ENCODE measurements around the gene MT3. TPM values are rescaled to one million over a fixed set of nuclear protein-coding genes. Genes with fewer than 3 reads are reported as not detected.

MT3 gene
- total RNA-seq, 4 donors from 2014 or later, result not detected

DNA sequence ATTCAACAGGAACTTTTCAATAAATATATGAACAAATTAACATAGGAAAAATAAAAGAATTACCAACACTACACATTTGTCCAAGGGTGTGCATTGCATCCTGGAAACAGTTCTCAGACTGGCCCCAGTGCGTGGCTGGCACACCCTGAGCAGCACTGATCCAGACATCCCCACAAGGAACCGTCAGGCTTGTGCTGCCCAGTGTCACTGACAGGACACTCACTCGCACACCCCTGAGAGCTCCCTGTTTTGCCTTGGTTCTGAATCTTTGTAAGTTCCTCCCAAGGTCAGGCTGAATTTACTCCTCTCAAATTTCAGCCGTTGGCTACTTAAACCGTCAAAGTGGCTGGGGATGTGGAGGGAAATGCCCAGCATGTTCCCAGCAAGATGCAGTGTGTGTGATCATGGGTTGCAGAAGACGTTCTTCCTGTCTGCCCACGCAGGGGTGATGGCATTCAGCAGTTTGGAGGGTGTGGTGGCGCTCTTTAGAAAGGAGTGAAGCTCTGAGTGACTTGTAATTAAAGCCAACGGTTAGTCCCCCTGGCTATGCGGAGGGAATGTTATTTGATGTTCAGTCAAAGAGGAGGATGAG is 20.8 kb downstream of the MT3 start:
- H3K27ac ChIP-seq, result peak overlapping the region; percentile 96
- H3K27me3 ChIP-seq, result no peaks in the 10 kb centered on the region
- H3K4me1 ChIP-seq, result peaks cover 63% of the 10 kb centered on the region
- no peak for DNase-seq (ENCODE audit: low spot score in 2 of 2)
- H3K36me3 ChIP-seq, result no peaks in the 10 kb centered on the region
- H3K9me3 ChIP-seq, result no peaks in the 10 kb centered on the region
- peak overlapping the region; percentile 73 for H3K4me3 ChIP-seq
- TF ChIP-seq, protein P1, sequence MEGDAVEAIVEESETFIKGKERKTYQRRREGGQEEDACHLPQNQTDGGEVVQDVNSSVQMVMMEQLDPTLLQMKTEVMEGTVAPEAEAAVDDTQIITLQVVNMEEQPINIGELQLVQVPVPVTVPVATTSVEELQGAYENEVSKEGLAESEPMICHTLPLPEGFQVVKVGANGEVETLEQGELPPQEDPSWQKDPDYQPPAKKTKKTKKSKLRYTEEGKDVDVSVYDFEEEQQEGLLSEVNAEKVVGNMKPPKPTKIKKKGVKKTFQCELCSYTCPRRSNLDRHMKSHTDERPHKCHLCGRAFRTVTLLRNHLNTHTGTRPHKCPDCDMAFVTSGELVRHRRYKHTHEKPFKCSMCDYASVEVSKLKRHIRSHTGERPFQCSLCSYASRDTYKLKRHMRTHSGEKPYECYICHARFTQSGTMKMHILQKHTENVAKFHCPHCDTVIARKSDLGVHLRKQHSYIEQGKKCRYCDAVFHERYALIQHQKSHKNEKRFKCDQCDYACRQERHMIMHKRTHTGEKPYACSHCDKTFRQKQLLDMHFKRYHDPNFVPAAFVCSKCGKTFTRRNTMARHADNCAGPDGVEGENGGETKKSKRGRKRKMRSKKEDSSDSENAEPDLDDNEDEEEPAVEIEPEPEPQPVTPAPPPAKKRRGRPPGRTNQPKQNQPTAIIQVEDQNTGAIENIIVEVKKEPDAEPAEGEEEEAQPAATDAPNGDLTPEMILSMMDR (IDR thresholded peaks at IDR 0.05), result no peak
- TF ChIP-seq POLR2A (IDR thresholded peaks at IDR 0.05) (peak; percentile 67 to 78), POLR2AphosphoS5 (IDR thresholded peaks at IDR 0.05) (peak; percentile 65 to 82 (median 77)), EP300 (IDR thresholded peaks at IDR 0.05) (peak; percentile 38)
- WGBS, result 6% methylated on average over 10 of the region's 10 CpGs

DNA sequence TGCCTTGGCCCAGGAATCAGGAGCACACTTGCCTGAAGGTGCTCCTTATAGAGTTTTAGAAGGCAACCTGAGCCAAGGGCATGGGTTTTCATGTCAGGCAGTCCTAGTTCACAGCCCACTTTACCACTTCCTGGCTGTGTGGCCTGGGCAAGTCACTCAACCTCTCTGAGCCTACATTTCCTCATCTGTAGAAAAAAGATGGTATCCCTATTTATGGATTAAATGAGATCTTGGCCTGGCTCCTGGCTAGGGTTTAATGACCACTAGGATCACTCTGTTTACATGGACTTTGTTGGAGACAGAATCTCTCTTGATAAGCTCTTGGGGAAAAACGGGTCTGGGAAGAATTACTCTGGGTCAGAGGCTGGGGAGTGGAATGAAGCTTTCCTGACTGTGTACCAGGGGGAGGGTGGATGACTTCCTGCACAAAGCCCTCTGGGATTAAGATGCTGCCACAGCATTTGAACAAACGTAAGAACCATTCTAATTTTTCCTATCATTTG is 21.3 kb downstream of the MT3 start:
- TF ChIP-seq, protein P1 (IDR thresholded peaks at IDR 0.05), result no peak
- TF ChIP-seq POLR2AphosphoS5 (IDR thresholded peaks at IDR 0.05) (no peak), POLR2A (IDR thresholded peaks at IDR 0.05) (no peak), EP300 (IDR thresholded peaks at IDR 0.05) (no peak)

DNA sequence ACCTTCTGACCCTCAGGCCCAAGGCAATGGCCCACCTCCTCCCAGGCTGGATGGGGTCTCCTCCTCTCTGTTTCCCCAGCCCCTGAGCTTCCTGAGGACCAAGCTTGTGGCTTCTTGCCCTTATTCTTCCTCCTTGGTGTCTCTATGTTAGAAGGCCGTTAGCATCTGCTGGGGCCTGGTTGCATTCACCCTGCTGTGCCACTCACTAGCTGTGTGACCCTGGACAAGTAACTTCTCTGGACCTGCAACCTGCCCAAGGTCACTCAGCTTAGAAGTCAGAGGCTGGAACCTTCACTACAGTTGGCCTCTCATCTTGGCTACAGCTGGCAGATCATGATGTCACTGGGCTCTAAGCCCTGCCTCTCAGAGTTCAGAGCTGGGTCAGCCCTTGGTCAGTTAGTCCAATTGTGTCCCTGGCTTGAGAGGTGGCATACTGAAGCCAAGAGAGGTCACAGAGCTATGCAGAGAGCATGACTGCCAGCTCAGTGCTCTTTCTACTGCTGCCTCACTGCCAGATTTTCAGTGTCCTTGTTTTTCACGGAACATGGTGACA is 22.0 kb downstream of the MT3 start:
- Histone ChIP-seq H3K9me3 (no peaks in the 10 kb centered on the region), H3K36me3 (no peaks in the 10 kb centered on the region), H3K27me3 (no peaks in the 10 kb centered on the region), H3K4me3 (no peak overlapping the region), H3K4me1 (peaks cover 51% of the 10 kb centered on the region), H3K27ac (peak overlapping the region; percentile 96)
- WGBS, result 61% methylated on average over 2 of the region's 2 CpGs
- DNase-seq (ENCODE audit: low spot score in 2 of 2), result no peak
- TF ChIP-seq EP300 (IDR thresholded peaks at IDR 0.05) (no peak), POLR2AphosphoS5 (IDR thresholded peaks at IDR 0.05) (peak in 1 of 3 donors; percentile 15), POLR2A (IDR thresholded peaks at IDR 0.05) (no peak)
- TF ChIP-seq, protein P1 (IDR thresholded peaks at IDR 0.05), result no peak

More for the DNA sequence above, 21.3 kb downstream of the MT3 start:
- no peak for DNase-seq (ENCODE audit: low spot score in 2 of 2)
- Histone ChIP-seq H3K4me3 (peak overlapping the region; percentile 73), H3K4me1 (peaks cover 58% of the 10 kb centered on the region), H3K27me3 (no peaks in the 10 kb centered on the region), H3K27ac (peak overlapping the region; percentile 96), H3K36me3 (no peaks in the 10 kb centered on the region), H3K9me3 (no peaks in the 10 kb centered on the region)
- 40% methylated on average over 2 of the region's 2 CpGs for WGBS

DNA sequence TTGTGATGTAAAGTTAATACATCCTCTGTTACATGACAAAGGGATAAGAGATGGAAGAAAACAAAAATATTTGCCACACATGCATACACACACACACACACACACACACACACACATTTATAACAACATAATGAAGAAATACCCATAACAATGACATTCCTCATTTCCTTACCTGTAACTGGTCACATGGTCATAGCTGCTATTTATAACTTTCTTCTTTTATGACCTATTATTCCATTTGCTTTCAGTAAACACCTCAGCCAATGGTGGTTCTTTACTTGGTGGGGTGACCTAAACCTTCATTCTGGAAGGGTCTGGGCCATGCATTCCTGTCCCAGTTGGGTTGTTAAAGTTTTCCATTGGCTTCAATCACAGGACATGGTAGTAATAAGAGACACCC is 24.4 kb downstream of the MT3 start:
- no peak overlapping the region for H3K27ac ChIP-seq
- peaks cover 45% of the 10 kb centered on the region for H3K4me1 ChIP-seq
- H3K9me3 ChIP-seq, result no peaks in the 10 kb centered on the region
- TF ChIP-seq, protein P1 (IDR thresholded peaks at IDR 0.05), result no peak
- TF ChIP-seq POLR2AphosphoS5 (IDR thresholded peaks at IDR 0.05) (no peak), POLR2A (IDR thresholded peaks at IDR 0.05) (no peak), EP300 (IDR thresholded peaks at IDR 0.05) (no peak)
- DNase-seq (ENCODE audit: low spot score in 2 of 2), result no peak
- H3K27me3 ChIP-seq, result no peaks in the 10 kb centered on the region
- H3K4me3 ChIP-seq, result no peak overlapping the region
- H3K36me3 ChIP-seq, result no peaks in the 10 kb centered on the region

DNA sequence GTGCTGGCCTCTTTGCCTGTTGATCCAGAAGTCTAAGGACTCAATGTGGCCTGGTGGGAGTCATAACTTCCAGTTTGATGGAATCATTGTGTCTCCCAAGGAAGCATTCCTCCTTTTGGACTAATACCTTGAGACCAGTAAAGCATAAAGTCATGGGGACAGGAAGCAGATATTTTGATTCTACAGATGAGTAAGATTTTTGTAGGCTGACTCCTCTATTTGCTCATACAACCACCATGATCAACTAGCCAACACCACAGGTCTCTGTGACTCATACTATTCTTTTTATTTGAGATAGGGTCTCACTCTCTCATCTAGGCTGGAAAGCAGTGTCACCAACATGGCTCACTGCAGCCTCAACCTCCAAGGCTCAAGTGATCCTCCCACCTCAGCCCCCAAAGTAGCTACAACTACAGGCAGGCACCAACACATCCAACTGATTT is 25.2 kb downstream of the MT3 start:
- Histone ChIP-seq H3K27ac (no peak overlapping the region), H3K36me3 (no peaks in the 10 kb centered on the region), H3K4me3 (no peak overlapping the region), H3K27me3 (no peaks in the 10 kb centered on the region), H3K9me3 (no peaks in the 10 kb centered on the region), H3K4me1 (peaks cover 36% of the 10 kb centered on the region)
- TF ChIP-seq, protein P1 (IDR thresholded peaks at IDR 0.05), result no peak
- no peak for TF ChIP-seq POLR2AphosphoS5 (IDR thresholded peaks at IDR 0.05)
- no peak for TF ChIP-seq POLR2A (IDR thresholded peaks at IDR 0.05)
- no peak for TF ChIP-seq EP300 (IDR thresholded peaks at IDR 0.05)
- DNase-seq (ENCODE audit: low spot score in 2 of 2), result no peak

Data from suprapubic skin (tissue), 4 donors.